IMR-90 (cell line): Measurements from ENCODE around the gene TCF4. TPM values are rescaled to one million over a fixed set of nuclear protein-coding genes. Genes with fewer than 3 reads are reported as not detected.

ENCODE experiments used
- ATAC-seq: fragments of 200-7000 bp; cut with Tn5 transposase; 2 replicates; pipeline ENCODE4 v1.9.1; 2020; ENCODE audit warnings: low read depth, mild to moderate bottlenecking, moderate library complexity
- BruUV-seq: library from RNA; stranded (reverse); fragments of 400-500 nt; replicated peaks from 2 replicates; lab custom pipeline; 2021; lab: Mats Ljungman, UMichigan
- CTCF ChIA-PET: fragments of 300-600 bp; formaldehyde crosslinking; extraction: SDS; loops from one replicate; lab custom pipeline; 2021; ENCODE audit warnings: antibody characterized with exemption; lab: Yijun Ruan, JAX
- POLR2A ChIA-PET: fragments of 300-600 bp; sonication (Branson Sonifier 250); formaldehyde crosslinking; loops from one replicate; lab custom pipeline; 2022; ENCODE audit warnings: antibody characterized with exemption; ENCODE audit not compliant: unreplicated experiment; lab: Charles Lee
- DNase-seq: peaks from one replicate; pipeline ENCODE4 v3.0.0; 2013
- H2AFZ ChIP-seq: replicated peaks from 2 replicates; pipeline ENCODE3; 2013; ENCODE audit warnings: low read length, mild to moderate bottlenecking; ENCODE audit not compliant: poor library complexity
- H2AK5ac ChIP-seq: 2 replicates; pipeline ENCODE4 v1.6.1; 2013; ENCODE audit warnings: low read depth, low read length, inconsistent platforms
- H2AK9ac ChIP-seq: replicated peaks from 2 replicates; pipeline ENCODE3; 2013; ENCODE audit warnings: mild to moderate bottlenecking, low read depth, low read length, moderate library complexity; ENCODE audit not compliant: poor library complexity
- H2BK120ac ChIP-seq: 2 replicates; pipeline ENCODE4 v1.6.1; 2013; ENCODE audit warnings: low read depth, low read length, inconsistent platforms
- H2BK15ac ChIP-seq: 3 replicates; pipeline ENCODE4 v1.6.1; 2013; ENCODE audit warnings: low read depth, low read length, inconsistent platforms
- H2BK20ac ChIP-seq: 2 replicates; pipeline ENCODE4 v1.6.1; 2013; ENCODE audit warnings: low read depth, mild to moderate bottlenecking, inconsistent platforms, low read length, moderate library complexity
- H2BK5ac ChIP-seq: 2 replicates; pipeline ENCODE4 v1.6.1; 2013; ENCODE audit warnings: mild to moderate bottlenecking, low read depth, low read length, inconsistent platforms; ENCODE audit not compliant: poor library complexity, severe bottlenecking
- H3K14ac ChIP-seq: replicated peaks from 2 replicates; pipeline ENCODE4 v1.6.1; 2013; ENCODE audit warnings: low read depth, low read length, inconsistent platforms
- H3K18ac ChIP-seq: 2 replicates; pipeline ENCODE4 v1.6.1; 2013; ENCODE audit warnings: low read depth, low read length, control low read depth
- H3K23ac ChIP-seq: 2 replicates; pipeline ENCODE4 v1.6.1; 2013; ENCODE audit warnings: low read depth, low read length, inconsistent platforms
- H3K27ac ChIP-seq: 2 replicates; pipeline ENCODE4 v1.5.1; 2013; ENCODE audit warnings: mild to moderate bottlenecking, control low read depth, low read length; ENCODE audit not compliant: insufficient read depth
- H3K27me3 ChIP-seq: 2 replicates; pipeline ENCODE4 v1.6.1; 2013; ENCODE audit warnings: low read length; ENCODE audit not compliant: control insufficient read depth, insufficient read depth
- H3K36me3 ChIP-seq: 2 replicates; pipeline ENCODE4 v1.6.1; 2013; ENCODE audit warnings: low read length, mixed read lengths; ENCODE audit not compliant: control insufficient read depth, insufficient read depth
- H3K4ac ChIP-seq: 2 replicates; pipeline ENCODE4 v1.6.1; 2013; ENCODE audit warnings: low read depth, low read length, inconsistent platforms
- H3K4me1 ChIP-seq: 2 replicates; pipeline ENCODE4 v1.6.1; 2013; ENCODE audit warnings: low read length, mixed read lengths; ENCODE audit not compliant: control insufficient read depth, insufficient read depth
- H3K4me2 ChIP-seq: 2 replicates; pipeline ENCODE4 v1.6.1; 2013; ENCODE audit warnings: low read depth, mild to moderate bottlenecking, control low read depth, low read length, moderate library complexity
- H3K4me3 ChIP-seq: 2 replicates; pipeline ENCODE4 v1.5.1; 2013; ENCODE audit warnings: low read depth, mild to moderate bottlenecking, control low read depth, low read length, moderate library complexity; ENCODE audit not compliant: insufficient read depth
- H3K56ac ChIP-seq: 2 replicates; pipeline ENCODE4 v1.6.1; 2013; ENCODE audit warnings: low read length, inconsistent platforms; ENCODE audit not compliant: insufficient read depth; ENCODE audit errors: extremely low read depth
- H3K79me1 ChIP-seq, 2 experiments: 2 replicates each; pipeline ENCODE4 v1.6.1; 2013; ENCODE audit warnings: low read length in 2 of 2, inconsistent platforms in 1 of 2, low read depth in 1 of 2
- H3K9ac ChIP-seq: 2 replicates; pipeline ENCODE4 v1.6.1; 2013; ENCODE audit warnings: low read depth, low read length, control low read depth
- H3K9me1 ChIP-seq: 2 replicates; pipeline ENCODE4 v1.6.1; 2013; ENCODE audit warnings: low read length, inconsistent platforms; ENCODE audit not compliant: insufficient read depth
- H3K9me3 ChIP-seq: 2 replicates; pipeline ENCODE4 v1.6.1; 2013; ENCODE audit warnings: low read length; ENCODE audit not compliant: control insufficient read depth, insufficient read depth
- H4K20me1 ChIP-seq: 2 replicates; pipeline ENCODE4 v1.6.1; 2013; ENCODE audit warnings: low read length, inconsistent platforms; ENCODE audit not compliant: insufficient read depth
- H4K5ac ChIP-seq: 2 replicates; pipeline ENCODE4 v1.6.1; 2013; ENCODE audit warnings: mild to moderate bottlenecking, low read depth, low read length, control low read depth
- H4K8ac ChIP-seq, 2 experiments: 2 replicates each; pipeline ENCODE4 v1.6.1; 2013; ENCODE audit warnings: low read depth in 2 of 2, low read length in 2 of 2, control low read depth in 1 of 2, inconsistent platforms in 1 of 2
- H4K91ac ChIP-seq: 2 replicates; pipeline ENCODE4 v1.6.1; 2013; ENCODE audit warnings: low read depth, low read length, inconsistent platforms; ENCODE audit not compliant: insufficient read depth
- BHLHE40 ChIP-seq: fragments of 150-350 bp; IDR thresholded peaks from 2 replicates; pipeline ENCODE4 v1.6.1; 2016; ENCODE audit warnings: mild to moderate bottlenecking, low read depth, low read length
- CEBPB ChIP-seq: IDR thresholded peaks from 2 replicates; pipeline ENCODE4 v1.6.1; 2012; ENCODE audit warnings: low read depth, low read length, improper control_type of control experiment
- MAFK ChIP-seq: IDR thresholded peaks from 2 replicates; pipeline ENCODE4 v1.6.1; 2012; ENCODE audit warnings: low read depth, low read length, improper control_type of control experiment
- MAZ ChIP-seq: IDR thresholded peaks from 2 replicates; pipeline ENCODE4 v1.6.1; 2012; ENCODE audit warnings: low read depth, mild to moderate bottlenecking, low read length, improper control_type of control experiment, moderate library complexity, borderline replicate concordance
- NFE2L2 ChIP-seq: fragments of 150-350 bp; IDR thresholded peaks from 2 replicates; pipeline ENCODE4 v1.6.1; 2016; ENCODE audit warnings: low read depth, mild to moderate bottlenecking, low read length
- RCOR1 ChIP-seq: IDR thresholded peaks from 2 replicates; pipeline ENCODE4 v1.6.1; 2012; ENCODE audit warnings: mild to moderate bottlenecking, low read length, improper control_type of control experiment; ENCODE audit not compliant: insufficient replicate concordance
- RFX5 ChIP-seq: IDR thresholded peaks from 2 replicates; pipeline ENCODE4 v1.8.0; 2012; ENCODE audit warnings: low read depth, mild to moderate bottlenecking, low read length, moderate library complexity
- WGBS, 2 experiments: methylation state at CpG; one replicate each; pipeline versions ENCODE4 v1.1.5 to v1.1.7; 2013; ENCODE audit warnings: missing lambda C conversion rate in 2 of 2; ENCODE audit not compliant: insufficient read length in 1 of 2; ENCODE audit errors: extremely low coverage in 2 of 2; 5-methylcytosine and 5-hydroxymethylcytosine counted together
- dilution Hi-C: fragments of 300-500 bp; cut with HindIII; formaldehyde crosslinking; loops from one replicate; pipeline ENCODE4 v1.14.3; 2018; ENCODE audit warnings: low sequenced_read_pairs; ENCODE audit not compliant: unreplicated experiment
- in situ Hi-C: fragments of 300-500 bp; cut with MboI; formaldehyde crosslinking; loops from 3 replicates; pipeline ENCODE4 v1.14.3; 2019; ENCODE audit warnings: low sequenced_read_pairs, inconsistent platforms, mixed read lengths
- intact Hi-C: fragments of 100-400 bp; cut with micrococcal nuclease; formaldehyde crosslinking; loops from 2 replicates; pipeline ENCODE4 v1.10.0; 2022
- polyA plus RNA-seq, 3 experiments: library from polyadenylated mRNA; depleted of rRNA; stranded (reverse); fragments of >200 nt; gene quantifications; 2 replicates each; pipeline ENCODE4 v1.2.3, GENCODE V29; 2012; ENCODE audit warnings: low replicate concordance in 1 of 3
- total RNA-seq: library from RNA; depleted of rRNA; stranded (reverse); fragments of >200 nt; gene quantifications from 2 replicates; pipeline ENCODE4 v1.2.3, GENCODE V29; 2012

Gene TCF4
- total and polyA plus RNA-seq, 2 of the 4 experiments (the other 2 are of a cell fraction): 30.0 to 87.1 TPM

DNA sequence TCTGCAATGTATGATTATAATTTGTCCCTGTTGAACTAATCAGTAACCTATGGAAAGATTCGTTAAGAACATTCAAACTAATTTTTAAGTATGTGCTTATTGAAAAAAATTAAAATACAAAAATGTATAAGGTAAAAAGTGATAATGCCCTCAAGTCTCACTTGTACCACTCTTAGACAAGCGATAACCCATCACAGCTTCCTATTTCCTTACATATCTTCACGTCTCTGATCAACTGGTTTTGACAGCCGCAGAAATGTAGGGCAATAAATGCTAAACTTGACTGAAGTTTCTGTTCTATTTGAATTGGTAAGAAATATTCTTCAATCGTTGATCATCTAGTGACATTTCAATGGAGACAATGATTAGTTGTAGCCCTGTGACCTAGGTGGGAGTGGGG is 112.5 kb downstream of the TCF4 start:
- CTCF ChIA-PET: no interaction called here
- no peak overlapping the region for H2BK5ac ChIP-seq
- in situ Hi-C loops: no loop called here
- H4K8ac ChIP-seq: no peak overlapping the region
- no peak overlapping the region for H2AFZ ChIP-seq
- H3K9ac ChIP-seq: no peak overlapping the region
- no peaks in the 10 kb centered on the region for H3K9me3 ChIP-seq
- TF ChIP-seq MAFK (no peak), BHLHE40 (no peak), RFX5 (no peak), NFE2L2 (no peak), MAZ (no peak), RCOR1 (no peak), CEBPB (no peak)
- 100% methylated on average over 1 of the region's 5 CpGs; no CpG with 5 or more reads in 1 of the 2 experiments for WGBS, 2 experiments
- POLR2A ChIA-PET: no interaction called here
- no peak overlapping the region for H3K23ac ChIP-seq
- H3K27me3 ChIP-seq: no peaks in the 10 kb centered on the region
- H3K4me1 ChIP-seq: peaks cover 3% of the 10 kb centered on the region; the same call in 1 of the 2 replicates
- H4K5ac ChIP-seq: no peak overlapping the region
- no peak overlapping the region for H2BK15ac ChIP-seq
- intact Hi-C loops: no loop called here
- no peak overlapping the region for H3K18ac ChIP-seq
- no peaks in the 10 kb centered on the region; the same call in 1 of the 2 replicates for H3K36me3 ChIP-seq
- BruUV-seq: no TSS peak
- H2AK9ac ChIP-seq: no peak overlapping the region
- no peak overlapping the region for H2AK5ac ChIP-seq
- no peak overlapping the region for H4K91ac ChIP-seq
- H2BK20ac ChIP-seq: no peak overlapping the region
- no peaks in the 10 kb centered on the region; the same call in 1 of the 2 replicates for H4K20me1 ChIP-seq
- no peak overlapping the region for H2BK120ac ChIP-seq
- no peak overlapping the region for H3K4me3 ChIP-seq
- H3K56ac ChIP-seq: no peak overlapping the region
- ATAC-seq (no peak), DNase-seq (no peak)
- H3K27ac ChIP-seq: no peak overlapping the region
- H3K4ac ChIP-seq: no peak overlapping the region
- dilution Hi-C loops: no loop called here
- no peak overlapping the region for H3K14ac ChIP-seq
- peaks cover 7% of the 10 kb centered on the region for H3K9me1 ChIP-seq
- no peak overlapping the region for H3K4me2 ChIP-seq
- H3K79me1 ChIP-seq: peaks cover 28 to 73% of the 10 kb centered on the region in 2 experiments
